Measurements from ENCODE around the gene GOLPH3.

- TF ChIP-seq POLR2A (IDR thresholded peaks at IDR 0.05; ENCODE audit: low read depth, low read length), result no peak
- no peak for TF ChIP-seq TAF1 (IDR thresholded peaks at IDR 0.05; ENCODE audit: borderline replicate concordance, low read depth, low read length)
- TF ChIP-seq POLR2AphosphoS5 (IDR thresholded peaks at IDR 0.05; ENCODE audit: low read depth, low read length), result no peak
Observed at GRCh38 chr5:32143617-32144377, 30.3 kb downstream of the GOLPH3 start.
